Stimulated activated CD4-positive, alpha-beta T cell treated with anti-CD3 and anti-CD28 coated beads, TNF-alpha, amount 100 ng/mL, for 24 hours (primary cell): ENCODE results near the gene MYO1D.
"Not testable (repeated sequence)": the region's sequence is repeated elsewhere in the genome, so short reads cannot be mapped to it uniquely, and the experiment has no call there.

Source experiments
- DNase-seq, 3 experiments: peaks; one replicate each; pipeline ENCODE4 v3.0.0-alpha.2; 2020; ENCODE audit warnings: low read depth in 3 of 3

MYO1D gene

GRCh38 chr17:32894245-32894644, 17.3 kb upstream of the MYO1D start:
- no peak for DNase-seq

DNA sequence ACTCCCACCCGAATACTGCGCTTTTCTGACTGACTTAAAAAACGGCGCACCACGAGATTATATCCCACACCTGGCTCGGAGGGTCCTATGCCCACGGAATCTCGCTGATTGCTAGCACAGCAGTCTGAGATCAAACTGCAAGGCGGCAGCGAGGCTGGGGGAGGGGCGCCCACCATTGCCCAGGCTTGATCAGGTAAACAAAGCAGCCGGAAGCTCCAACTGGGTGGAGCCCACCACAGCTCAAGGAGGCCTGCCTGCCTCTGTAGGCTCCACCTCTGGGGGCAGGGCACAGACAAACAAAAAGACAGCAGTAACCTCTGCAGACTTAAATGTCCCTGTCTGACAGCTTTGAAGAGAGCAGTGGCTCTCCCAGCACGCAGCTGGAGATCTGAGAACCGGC, 10.5 kb upstream of the MYO1D start:
- DNase-seq: not testable (repeated sequence)

DNA sequence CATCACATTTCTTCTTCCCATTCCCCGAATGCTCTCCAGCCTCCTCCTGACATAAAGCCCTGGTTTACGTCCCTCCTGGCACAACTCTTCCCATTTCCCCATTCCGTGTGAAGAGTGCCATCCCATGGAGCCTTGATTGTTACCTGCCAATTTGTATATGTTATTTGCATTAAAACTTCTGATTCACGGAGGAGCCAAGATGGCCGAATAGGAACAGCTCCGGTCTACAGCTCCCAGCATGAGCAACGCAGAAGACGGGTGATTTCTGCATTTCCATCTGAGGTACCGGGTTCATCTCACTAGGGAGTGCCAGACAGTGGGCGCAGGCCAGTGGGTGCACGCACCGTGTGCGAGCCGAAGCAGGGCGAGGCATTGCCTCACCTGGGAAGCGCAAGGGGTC, 10.0 kb upstream of the MYO1D start:
- not testable (repeated sequence) for DNase-seq

DNA sequence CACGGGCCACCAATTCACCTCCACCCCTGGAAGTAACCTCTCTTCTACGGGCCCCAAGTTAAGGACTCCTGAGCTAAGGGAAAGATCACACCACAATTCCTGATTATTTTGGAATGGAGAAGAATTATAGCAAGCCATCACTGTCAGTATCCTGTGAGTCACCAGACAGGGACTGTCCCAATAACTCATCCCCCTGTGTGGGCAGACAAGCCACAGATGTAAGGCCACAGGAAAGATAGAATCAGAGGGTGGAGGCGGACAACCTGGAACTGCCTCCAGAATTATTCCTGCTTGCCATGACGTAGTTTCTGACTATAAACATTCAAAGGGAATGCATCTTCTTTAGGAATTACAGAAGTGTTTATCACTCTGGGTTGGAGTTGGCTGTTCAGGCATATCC, 5.8 kb upstream of the MYO1D start:
- DNase-seq: peak in 2 of 3 experiments; percentile 9 to 18

DNA sequence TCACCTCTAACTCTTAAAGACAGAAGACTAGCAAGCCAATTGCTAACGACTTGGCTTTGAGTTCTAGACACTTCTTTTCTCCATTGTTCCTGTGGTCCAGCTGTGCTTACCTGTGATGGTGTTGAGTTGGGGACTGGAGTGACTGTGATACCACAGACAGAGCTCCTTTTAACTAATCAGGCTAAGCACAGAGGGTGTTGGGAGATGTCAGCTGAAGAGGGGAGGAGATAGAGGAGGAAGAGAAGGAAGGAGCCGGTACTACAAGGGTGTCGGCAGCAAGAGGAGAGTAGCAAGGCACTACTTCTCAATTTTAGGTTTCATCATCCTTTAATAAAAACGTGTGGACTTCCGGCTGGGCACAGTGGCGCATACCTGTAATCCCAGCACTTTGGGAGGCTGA, 5.1 kb upstream of the MYO1D start:
- no peak for DNase-seq

GRCh38 chr17:32880671-32881453, 3.9 kb upstream of the MYO1D start:
- DNase-seq: no peak

DNA sequence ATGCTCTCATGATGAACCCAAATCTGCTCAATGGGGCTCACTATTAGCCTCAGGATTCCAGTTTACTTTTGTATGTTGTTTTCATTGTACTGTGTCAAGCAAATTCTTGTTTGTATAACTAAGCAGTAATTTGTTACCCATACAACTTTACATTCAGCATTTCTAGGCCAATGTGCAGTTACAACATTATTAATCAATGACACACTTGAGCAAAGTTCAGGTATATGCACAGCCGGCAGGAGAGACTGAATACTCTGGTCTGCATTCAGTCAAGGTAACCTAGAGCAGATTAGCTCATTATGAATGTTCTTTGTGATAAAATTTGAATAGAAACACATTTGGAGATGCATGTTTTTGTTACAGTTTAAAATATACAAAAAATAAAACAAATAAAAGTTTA, 2.2 kb upstream of the MYO1D start:
- no peak for DNase-seq

- no peak for DNase-seq
Measured at GRCh38 chr17:32878211-32878610, 1.3 kb upstream of the MYO1D start.

DNA sequence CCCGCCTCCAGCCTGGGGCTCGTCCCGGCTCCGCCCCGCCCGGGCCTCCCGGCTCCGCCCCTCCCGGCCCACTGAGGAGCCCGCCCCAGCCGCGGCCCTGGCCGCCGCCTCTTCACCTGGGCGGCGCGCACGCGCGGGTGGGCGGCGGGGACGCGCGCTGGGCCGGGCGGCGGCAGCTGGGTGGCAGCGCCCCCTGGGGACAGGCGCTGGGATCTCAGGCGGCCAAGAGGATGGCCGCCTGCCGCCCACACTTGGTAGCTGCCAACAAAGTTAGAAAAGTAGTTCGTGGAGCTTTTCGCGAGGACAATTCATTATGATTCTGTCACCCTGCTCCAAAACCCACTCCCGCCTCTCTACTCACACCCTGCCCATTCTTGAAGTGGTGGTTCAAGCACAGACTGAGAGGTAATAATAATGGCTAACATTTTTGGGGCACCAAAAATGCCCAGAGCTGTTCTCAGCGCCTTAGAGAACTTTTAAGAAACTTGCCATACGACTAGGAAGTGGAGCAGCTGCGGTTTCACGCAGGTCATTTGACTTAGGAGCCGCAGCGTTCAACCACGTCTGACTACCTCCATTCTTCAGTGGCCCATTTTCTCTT, 340 bp upstream of the MYO1D start:
- peak; percentile 81 to 90 (median 85) for DNase-seq

DNA sequence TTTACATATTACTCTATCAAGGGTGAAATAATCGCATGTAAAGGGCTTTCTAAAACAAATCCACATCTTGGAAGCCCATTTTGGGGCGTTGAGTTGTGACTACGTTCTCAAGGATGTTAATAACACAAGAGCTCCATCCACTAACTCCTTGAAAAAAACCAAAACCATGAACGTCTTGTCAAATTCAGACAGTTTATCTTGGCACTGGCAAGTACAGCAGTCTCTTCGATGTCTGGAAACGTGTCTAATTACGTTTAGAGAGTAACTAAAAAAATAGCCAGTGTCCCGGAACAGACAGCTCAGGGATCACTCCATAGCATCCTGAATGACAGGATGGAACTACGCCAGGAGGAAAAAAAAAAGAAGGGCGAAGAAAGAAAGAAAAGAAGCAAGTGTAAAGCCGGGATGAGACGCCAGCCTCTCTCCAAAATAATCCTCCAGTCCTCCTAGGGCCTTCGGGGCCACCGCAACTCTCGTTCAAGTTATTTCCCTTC, 954 bp downstream of the MYO1D start:
- no peak for DNase-seq

DNA sequence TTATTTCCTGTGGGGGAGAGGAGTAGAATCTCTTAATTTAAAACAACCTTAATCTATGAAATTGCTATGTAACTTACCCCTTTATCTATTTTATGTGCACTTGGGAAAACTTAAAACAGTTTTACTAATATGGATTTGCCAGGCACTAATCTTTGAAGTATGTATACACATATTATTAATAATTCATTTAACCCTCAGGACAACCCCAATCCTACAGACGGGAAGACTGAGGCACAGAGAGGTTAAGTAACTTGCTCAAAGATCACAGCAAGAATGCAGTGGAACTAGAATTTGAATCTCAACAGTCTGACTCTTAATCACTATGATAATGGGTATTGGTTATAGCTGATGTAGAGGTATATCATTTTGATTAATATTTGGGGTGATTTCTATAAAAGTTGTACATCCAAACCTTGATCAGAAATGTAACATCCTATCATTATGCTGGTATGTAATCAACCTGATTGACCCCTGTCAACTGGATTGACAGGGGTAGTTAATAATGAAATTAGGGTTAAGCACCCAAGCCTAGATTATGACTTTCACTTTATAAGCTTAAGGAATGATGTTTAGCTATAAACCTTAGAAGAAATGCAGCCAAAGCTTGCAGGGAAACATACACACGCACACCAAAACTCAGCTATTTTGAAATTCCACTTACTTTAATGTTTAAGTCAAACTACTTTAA, 1.6 kb downstream of the MYO1D start:
- DNase-seq: no peak

- no peak for DNase-seq
Measured at GRCh38 chr17:32873114-32873513, 3.8 kb downstream of the MYO1D start.

GRCh38 chr17:32871746-32872145, 5.2 kb downstream of the MYO1D start:
- DNase-seq: no peak

GRCh38 chr17:32870969-32871368, 6.0 kb downstream of the MYO1D start:
- no peak for DNase-seq

DNA sequence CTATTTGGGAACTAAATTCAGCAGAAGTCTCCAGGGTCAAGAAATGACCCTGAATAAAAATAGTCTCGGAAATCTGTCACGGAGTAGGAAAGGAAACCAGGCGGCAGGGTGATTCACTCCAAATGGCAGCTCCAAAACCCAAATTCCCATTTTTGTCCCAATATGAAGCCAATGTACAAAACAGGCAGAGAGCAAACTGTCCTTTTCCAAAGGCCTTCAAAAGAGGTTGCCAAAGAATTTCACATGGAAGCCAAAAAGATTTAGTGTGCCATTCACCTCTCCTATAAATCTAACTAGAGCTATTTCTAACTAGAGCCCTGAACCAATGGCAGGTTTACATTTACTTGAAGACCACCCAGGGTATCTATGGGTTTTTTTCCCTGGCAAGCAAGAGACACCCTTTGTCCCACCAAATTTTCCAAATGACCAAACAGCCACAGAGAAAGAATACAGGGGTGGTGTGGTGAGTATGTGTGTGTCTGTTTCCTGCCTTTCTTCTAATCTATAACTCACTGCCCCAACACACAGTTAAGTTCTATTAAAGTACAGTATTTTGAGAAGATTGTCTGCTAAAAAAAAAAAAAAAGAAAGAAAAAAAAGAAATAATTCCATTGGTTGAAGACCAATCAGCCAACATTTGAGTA, 6.8 kb downstream of the MYO1D start:
- DNase-seq: no peak

GRCh38 chr17:32869345-32870026, 7.4 kb downstream of the MYO1D start:
- DNase-seq: no peak

GRCh38 chr17:32865141-32865540, 11.8 kb downstream of the MYO1D start:
- DNase-seq: no peak

DNA sequence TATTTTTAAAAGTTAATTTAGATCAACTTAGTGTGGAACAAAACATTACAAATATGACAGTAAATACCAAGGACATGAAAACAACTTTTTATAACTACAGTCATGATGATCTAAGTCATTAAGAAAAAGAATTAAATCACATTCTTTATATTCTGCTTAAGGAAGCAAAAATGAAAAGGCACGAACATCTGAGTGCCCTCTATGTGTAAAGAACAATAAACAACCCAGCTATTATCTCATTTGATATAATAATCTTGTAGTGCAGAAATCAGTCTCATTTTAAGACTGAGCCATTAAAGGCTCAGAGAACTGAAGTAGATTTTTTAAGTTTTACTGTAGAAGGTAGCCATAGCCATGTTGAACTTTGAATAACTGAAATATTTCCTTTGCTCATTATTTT, 13.4 kb downstream of the MYO1D start:
- DNase-seq: no peak

DNA sequence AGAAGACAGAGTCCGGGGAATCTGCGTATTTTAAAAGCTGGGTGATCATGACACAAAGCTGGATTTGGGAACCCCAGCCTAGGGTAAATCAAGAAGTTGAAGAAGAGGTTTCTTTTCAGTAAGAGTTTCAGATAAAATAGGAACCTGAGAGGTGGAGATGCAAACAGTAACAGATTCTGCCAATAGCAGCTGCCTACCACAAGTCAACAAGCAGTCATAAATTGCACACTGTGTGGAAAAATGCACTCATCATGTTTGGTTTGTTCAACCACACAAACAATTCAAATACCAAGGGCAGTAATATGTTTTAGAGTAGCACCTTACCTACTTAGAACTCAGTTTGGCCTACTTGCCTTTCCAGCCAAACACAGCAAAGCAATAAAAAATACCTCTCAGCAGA, 14.0 kb downstream of the MYO1D start:
- no peak for DNase-seq

GRCh38 chr17:32861981-32862380, 14.9 kb downstream of the MYO1D start:
- DNase-seq: no peak

DNA sequence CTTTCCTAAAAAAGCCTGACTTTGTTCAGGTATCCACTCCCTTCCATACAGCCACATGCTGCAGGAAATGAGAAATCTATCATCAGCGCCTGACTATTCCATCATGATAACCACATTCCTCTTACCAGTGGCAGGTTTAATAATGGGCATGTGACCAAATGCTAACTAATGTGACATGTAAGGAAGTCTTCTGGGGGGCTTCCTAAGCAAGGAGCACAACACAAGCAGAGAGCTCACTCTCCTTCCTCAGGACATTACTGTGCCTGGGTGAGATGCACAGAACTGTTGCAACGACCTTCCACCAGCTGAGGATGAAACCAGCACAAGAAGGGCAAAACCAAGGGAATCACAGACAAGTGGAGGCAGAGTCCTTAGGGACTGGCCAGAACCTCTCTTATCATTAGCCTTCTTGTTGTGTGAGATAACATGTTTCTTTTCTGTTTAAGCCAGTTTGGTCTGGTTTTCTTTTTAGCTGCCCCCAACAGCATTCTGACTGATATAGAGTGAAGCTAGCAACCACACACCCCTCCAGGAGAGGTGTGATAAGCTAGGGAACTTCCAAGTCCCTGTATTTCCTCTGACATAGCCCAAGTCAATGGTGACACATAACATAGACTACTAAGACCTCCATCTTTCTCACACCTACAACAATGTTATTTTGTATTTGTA, 16.9 kb downstream of the MYO1D start:
- no peak for DNase-seq
